COLO668 (cell line): ENCODE results near the gene URI1.
"Not testable (repeated sequence)": the region's sequence is repeated elsewhere in the genome, so short reads cannot be mapped to it uniquely, and the experiment has no call there.

Experiments
- DNase-seq: peaks from one replicate; lab custom pipeline; 2025; ENCODE audit not compliant: unreplicated experiment; lab: John Stamatoyannopoulos, UW

The URI1 gene

DNA sequence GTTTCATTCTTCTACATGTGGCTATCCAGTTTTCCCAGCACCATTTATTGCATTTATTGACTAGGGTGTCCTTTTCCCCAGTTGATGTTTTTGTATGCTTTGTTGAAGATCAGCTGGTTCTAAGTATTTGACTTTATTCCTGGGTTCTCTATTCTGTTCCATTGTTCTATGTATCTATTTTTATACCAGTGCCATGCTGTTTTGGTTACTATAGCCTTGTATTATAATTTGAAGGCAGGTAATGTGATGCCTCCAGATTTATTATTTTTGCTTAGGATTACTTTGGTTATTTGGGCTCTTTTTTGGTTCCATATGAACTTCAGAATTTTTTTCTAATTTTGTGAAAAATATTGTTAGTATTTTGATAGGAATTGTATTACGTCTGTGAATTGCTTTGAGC lies 80.6 kb downstream of the URI1 start:
- no peak for DNase-seq

DNA sequence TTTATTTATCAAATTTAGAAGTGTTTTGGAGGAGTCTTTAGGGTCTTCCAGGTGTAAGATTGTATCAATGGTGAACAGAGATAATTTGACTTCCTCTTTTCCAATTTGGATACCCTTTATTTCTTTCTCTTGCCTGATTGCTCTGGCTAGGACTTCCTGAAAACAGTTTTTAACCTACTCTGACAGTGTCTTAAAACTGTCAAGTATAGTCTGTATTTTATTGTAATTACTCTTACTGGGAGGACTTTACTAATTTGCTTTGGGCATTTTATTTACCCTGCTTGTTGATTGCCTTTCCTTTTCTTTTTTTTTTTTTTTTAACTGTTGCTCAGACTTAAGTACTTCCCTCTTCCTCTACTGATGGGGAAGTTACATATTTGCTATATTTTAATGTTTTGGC lies 81.3 kb downstream of the URI1 start:
- DNase-seq, result no peak

DNA sequence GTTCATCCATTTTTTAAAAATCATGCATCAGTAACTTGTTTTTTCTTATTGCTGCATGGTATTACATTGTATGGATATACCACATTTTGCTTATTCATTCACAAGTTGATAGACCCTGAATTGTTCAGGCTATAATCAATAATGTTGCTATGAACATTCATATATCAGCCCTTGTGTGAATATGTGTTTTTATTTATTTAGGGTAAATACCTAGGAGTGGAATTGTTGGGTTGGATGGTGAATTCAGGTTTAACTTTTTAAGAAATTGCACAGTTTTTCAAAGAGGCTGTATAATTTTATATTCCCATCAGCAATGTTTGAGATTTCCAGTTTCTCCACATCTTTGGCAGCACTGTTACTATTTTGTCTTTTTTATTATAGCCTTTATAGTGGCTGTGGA lies 82.1 kb downstream of the URI1 start:
- DNase-seq, result no peak

DNA sequence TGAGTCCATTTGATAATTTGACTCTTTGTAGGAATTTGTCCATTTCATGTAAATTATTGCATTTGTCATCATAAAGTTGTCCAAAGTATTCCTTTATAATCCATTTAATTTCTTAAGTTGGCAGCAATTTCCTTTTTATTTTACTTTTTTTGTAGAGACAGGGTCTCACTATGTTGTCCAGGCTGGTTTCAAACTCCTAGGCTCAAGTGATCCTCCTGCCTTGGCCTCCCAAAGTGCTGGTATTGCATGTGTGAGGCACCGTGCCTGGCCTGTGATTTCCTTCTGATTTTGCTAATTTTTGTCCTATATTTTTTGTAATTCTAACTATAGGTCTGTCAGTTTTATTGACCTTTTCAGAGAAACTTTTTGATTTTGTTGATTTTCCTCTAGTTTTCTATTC lies 84.9 kb downstream of the URI1 start:
- DNase-seq, result no peak

DNA sequence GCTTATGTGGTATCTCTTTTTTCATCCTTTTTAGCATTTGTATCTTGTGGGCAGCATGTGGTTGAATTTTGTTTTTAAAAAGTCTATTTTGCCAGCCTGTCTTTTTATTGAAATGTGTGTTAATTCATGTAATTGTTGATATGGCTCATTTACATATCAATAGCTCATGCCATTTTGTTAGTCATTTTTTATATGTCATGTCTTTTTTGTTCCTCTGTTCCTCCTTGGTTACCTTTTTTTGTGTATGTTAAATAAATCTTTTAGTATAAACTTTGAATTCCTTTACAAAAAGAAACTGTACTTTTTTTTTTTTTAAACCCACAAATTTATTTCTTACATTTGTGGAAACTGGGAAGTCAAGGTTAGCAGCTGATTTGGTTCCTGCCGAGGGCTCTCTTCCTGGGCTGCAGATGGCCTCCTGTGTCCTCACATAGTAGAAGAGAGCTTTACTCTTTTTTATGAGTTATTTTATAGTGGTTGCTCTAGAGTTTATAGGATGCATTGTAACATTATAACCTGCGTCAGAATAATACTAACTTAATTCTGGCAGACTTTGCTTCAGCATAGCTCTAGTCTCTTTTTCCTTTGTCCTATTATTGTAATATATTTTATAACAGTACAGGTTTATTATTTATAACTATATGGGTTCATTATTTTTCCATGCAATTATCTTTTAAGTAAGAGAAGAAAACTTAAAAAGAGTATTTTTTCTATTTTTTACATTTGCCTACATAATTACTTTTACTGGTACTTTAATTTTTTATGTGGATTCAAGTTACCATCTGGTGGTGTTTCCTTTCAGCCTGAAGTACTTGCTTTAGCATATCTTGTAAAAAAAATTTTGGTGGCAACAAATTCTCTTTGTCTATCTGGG lies 86.3 kb downstream of the URI1 start:
- DNase-seq, result no peak

DNA sequence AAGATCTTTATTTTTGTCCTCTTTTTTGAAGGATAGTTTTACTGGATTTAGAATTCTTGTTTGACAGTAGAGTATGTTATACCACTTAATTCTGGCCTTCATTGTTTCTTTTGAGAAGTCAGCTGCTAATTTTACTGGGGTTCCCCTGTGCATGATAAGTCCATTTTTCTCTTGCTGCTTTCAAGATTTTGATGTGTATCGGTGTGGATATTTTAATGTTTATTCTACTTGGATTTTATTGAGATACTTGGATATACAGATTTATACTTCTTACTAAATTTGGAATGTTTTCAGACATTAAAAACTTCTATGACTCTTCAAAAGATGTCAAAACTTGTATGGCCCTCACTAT lies 86.9 kb downstream of the URI1 start:
- DNase-seq, result no peak

DNA sequence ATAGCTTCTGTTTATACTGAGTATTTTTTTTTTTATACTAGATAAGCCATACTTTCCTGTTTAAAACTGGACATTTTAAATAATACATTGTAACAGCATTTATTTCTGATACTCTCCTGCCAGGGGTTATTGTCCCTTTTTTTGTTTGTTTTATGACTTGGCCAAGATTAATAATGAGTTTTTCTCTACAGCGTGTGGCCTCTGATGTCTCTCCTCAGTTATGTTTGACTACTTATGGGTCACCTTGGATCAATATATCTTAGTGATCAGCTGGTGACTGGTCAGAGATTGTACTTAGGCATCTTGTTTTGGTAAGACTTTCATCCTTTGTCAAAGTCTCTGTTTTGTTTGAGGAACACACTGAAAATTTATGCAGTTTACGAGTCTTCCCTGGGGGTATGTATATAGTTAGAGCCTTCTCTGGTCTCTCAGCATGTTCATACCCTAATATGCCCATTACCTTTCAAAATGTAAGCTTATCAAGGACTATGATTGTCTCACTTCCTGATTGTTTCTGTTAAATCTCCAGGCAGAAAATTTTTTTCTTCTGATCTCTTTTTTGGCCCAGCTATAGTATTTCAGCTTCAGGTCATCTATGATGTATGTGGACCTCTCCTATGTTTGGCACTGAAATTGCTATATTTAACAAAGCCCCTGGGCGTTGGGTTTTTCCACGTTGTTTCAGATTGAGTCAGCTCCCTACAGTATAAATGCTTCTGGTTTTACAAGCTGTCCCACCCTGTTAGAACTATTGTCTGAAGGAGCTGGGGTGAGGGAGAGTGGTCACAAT lies 87.9 kb downstream of the URI1 start:
- no peak for DNase-seq

DNA sequence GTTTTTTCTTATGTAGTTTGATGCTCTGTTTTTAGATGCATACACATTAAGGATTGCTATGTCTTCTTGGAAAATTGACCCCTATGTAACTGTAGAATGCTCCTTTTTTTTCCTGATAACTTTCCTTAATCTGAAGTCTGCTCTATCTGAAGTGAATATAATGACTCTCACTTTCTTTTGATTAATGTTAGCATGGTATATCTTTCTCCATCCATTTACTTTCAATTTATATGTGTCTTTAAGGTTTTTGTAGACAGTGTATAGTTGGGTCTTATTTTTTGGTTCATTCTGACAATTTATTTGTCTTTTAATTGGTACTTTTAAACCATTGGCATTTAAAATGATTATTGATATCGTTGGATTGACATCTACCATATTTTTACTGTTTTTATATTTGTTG lies 92.3 kb downstream of the URI1 start:
- DNase-seq, result no peak

DNA sequence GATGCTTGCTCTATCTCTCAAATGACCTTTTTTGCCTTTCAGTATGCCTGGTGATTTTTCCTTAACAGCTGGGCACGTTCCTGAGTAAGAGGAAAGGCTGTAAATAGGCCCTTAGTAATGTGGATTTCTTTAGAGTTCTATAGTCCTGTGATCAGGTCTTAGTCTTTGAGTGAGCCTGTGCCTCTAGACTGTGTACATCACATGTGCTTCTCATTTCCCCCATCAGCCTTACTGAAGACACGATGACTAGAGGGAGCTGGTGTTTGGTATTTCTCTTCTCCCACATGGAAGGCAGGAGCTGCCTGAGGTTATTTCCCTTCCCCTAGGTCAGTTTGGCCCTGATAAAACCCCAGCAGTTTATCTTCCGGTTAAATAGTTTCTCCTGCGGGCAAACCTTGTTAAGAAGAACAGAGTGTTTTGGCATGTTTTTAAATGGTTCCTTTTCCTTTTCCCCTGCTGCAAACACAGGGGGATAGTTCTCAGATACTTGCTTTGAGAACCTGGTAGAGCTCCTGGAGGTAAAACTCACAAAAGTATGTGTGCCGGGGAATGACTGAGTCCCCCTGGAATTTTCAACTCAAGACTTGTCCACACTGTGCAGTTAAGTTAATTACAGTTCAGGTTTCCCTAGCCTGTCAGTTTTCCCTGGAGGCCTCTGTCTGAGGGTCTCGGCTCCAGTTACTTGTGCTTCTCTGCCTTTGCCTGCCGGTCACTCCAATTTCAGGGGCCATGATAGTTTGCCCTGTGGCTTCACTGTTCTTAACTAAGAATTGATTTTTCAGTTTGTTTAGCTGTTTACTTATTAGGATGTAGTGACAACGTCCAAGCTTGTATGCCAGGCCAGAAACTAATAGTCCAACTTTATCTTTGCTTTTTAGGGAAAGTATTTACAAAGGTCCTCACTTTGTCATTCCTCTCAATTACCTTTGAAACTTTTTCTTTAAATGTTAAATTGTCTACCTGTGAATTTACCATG lies 94.4 kb downstream of the URI1 start:
- no peak for DNase-seq

DNA sequence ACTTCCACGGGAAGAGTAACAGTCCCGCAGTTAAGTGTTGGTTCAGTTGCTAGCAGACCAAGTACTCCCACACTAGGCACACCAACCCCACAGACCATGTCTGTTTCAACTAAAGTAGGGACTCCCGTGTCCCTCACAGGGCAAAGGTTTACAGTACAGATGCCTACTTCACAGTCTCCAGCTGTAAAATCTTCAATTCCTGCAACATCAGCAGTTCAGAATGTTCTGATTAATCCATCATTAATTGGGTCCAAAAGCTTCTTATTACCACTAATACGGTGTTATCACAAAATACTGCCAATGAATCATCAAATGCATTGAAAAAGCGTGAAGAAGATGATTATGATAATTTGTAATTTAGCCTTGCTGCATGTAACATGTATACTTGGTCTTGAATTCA lies 95.8 kb downstream of the URI1 start:
- no peak for DNase-seq

DNA sequence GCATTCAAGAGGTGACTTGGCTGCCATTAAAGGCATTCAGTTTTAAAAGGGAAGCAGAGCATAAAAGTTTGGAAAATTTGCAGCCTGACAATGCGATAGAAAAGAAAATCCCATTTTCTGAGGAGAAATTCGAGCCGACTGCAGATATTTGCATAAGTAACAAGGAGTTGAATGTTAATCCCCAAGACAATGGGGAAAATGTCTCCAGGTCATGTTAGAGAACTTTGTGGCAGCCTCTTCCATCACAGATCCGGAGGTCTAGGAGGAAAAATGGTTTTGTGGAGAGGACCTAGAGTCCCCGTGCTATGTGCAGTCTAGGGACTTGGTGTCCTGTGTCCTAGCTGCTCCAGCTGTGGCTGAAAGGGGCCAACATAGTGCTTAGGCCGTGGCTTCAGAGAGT lies 99.9 kb downstream of the URI1 start:
- not testable (repeated sequence) for DNase-seq

DNA sequence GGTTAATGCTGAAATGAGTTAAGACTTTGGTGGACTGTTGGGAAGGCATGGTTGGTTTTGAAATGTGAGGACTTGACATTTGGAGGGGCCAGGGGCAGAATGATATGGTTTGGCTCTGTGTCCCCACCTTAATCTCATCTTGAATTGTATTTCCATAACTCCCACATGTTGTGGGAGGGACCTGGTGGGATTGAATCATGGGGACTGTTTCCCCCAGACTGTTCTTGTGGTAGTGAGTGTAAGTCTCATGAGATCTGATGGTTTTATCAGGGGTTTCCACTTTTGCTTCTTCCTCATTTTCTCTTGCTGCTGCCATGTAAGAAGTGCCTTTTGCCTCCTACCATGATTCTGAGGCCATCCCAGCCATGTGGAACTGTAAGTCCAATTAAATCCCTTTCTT lies 101.0 kb downstream of the URI1 start:
- DNase-seq, result not testable (repeated sequence)

DNA sequence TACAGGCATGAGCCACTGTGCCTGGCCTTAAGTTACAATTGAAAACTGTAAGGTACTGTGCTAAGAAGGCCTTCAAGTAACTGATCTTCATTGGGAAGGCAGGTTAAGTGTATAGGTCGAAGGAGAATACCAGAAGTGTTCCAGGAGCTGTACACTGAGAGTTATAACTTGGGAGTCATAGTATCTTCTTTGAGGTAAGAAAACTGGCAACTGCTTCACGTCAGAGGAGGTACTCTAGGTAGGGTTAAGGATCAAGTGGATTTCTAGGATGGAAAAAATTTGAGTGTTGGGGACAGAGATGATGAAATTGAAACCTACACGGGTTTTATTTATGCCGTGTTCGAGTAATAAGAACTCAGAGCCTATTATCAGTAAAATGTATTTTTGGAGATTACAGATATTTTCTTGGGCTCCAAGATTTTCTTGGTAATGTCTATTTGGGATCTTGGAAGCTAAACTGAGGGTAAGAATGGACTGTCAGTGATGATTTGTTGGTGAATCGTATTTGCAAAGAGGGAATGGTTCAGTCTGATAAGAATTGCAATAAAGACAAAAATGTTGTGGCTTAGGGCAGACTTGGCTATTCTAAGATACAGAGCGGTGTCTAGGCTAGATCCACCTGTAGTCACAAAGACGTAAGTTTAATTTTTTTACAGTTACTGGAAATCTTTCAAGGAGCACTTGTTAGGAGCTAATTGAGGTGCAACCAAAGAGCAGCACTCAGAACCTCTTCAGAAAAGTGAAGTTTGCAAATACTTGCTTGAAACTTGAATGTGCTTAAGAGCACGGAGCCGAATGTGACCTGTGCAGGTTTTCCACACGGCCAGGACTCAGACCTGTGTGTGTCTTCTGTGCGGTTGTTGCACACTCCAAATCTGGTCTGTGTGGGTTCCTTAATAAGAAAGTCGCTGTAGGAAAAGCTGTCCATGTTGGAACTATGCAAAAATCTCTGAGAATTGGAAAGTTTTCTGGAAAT lies 102.5 kb downstream of the URI1 start:
- DNase-seq, result no peak

DNA sequence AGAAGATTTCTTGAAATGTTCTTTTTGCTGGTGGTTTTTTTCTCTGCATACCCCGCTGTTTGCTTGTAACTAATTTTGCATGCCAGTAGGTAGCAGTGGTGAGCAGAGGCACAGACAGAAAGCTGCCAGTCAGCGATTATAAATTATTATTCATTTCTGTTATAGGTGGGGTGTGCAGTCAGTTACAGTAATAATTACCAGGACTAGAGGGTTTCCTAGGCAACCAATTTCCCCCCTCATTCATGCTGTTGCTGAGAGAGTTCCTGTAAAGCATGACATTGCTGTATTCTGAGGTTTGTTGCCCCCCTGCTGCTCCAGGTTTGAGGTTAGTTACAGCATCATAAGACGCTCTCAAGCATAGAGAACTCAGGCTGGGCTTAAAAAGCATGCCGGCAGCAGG lies 104.5 kb downstream of the URI1 start:
- DNase-seq, result no peak

DNA sequence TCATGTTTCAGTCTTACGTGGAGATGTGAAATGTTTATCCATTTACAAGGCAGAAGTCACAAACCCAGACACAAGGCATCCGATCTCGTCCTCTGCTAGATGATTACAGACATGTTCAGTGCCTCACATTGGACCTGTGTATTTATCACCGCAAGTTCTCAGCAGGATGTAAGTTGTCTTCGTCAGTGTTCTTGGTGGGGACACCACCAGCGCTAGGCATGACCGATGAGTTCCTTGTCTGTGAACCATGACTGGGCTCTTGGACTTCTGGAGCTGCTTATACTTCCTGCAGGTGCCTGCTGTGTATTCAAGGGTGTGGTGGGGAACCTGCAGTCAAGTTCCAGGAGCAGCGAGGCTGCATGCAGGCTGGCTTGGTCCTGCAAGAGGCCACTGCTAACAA lies 105.4 kb downstream of the URI1 start:
- DNase-seq, result no peak

DNA sequence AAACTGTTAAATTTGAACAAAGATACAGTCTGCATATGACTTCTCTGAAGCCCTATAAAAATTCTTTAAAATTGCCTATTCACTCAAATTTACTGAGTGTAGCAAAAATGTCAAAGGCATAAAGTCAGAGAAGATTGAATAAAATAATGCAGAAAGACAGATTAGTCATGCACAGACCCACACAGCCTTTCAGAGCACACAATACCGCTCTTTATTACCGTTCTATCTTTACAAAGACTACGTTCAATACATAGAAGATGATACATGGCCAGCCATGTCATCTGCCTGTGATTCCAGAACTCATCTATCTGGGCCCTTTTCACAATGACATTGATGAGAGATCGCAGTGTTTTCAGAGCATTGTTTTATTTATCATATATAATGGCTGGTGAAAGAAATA lies 107.2 kb downstream of the URI1 start:
- DNase-seq, result no peak

DNA sequence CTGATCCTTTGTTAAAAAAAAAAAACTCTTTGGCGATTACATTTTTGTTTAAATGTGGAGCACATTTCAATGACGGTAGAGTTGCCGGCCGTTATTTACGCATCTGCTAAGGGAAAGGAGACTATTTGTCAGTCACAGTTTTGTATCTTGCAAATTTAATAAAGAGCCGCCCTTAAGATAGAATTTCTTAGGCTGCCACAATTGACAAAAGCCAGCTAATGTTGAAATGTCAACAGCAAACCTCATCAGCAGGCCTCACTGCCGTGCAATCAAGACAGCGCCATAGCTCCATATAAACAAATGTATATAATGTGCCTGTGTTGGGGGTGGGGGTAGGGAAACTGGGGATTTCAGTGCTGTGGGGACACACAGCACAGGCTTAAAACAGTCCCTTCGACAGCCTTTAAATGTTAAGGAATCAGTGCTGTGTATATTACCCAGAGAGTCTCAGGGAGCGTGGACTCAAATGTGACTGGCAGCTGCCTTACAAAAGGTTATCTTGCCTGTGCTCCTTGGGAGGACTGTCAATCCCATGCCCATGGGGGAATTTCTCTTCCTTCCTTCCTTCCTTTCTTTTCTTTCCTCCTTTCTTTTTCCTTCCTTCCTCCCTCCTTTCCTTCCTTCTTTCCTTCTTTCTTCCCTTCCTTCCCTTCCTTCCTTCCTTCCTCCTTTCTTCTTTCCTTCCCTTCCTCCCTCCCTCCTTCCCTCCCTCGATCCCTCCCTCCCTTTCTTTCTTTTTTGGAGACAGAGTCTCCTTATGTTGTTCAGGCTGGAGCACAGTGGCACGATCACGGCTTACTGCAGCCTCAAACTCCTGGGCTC lies 108.0 kb downstream of the URI1 start:
- no peak for DNase-seq

DNA sequence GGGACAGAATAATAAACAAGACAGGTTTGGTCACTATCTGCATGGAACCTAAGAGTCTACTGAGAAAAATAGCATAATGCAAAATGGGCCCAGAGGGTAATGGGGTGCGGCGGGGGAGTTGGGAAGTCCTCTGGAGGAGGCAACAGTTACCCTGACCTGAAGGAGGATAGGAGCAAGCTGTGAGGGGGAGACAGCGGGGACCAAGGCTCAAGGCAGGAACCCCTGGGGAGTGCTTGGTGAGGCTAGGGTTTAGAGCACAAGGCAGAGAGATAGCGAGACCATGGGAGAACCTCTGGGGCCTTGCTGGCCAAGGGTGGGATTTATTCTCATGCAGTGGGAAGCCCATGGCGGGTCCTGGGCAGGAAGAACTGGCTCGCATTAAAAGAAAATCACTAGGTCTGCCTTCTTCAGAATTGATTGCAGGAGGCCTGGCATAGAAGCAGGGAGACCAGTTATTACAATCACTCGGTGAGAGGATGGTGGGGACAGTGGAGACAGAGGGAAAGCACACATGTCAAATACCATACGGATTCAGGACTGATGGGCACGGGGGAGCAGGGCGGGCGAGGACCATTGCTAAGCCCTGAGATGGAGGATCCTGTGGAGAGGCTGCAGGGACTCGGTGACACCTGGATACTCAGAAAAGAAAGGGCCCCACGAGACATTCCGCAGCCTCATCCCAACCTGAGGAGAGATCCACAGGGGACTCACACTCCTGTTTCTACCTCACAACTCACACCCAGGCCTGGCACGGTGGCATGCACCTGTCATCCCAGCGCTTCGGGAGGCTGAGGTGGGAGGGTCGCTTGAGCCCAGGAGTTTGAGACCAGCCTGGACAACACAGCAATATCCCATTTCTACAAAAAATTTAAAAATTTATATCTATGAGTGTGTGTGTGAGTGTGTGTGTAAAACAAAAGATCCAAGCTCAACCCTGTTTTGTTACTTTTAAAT lies 110.4 kb downstream of the URI1 start:
- DNase-seq, result no peak
